DOHH2 (cell line): ENCODE data around the gene IQGAP3.

Source experiments
- CTCF ChIP-seq: fragments of 200-600 bp; sonication (generic); IDR thresholded peaks from one replicate; pipeline ENCODE4 v1.5.1; 2014; ENCODE audit warnings: antibody characterized with exemption, mild to moderate bottlenecking, low read depth, low read length; ENCODE audit not compliant: poor library complexity, severe bottlenecking
- EZH2phosphoT487 ChIP-seq: fragments of 200-600 bp; sonication (generic); IDR thresholded peaks from 2 replicates; pipeline ENCODE4 v1.6.1; 2017; ENCODE audit warnings: borderline replicate concordance, mild to moderate bottlenecking, antibody characterized with exemption, low read length, moderate library complexity, mixed read lengths

- TF ChIP-seq CTCF (no peak), EZH2phosphoT487 (no peak)
Observed at GRCh38 chr1:156577550-156577949, 5.2 kb upstream of the IQGAP3 start.
